Stimulated activated CD4-positive, alpha-beta T cell treated with anti-CD3 and anti-CD28 coated beads, Interleukin-1b, Interleukin-23, amount 100 ng/mL, for 4 hours (primary cell): ENCODE data around the gene EIF4A3.
A peak's percentile ranks its signal among the peaks of the same experiment; 100 is the strongest.

Experiments
- DNase-seq, 2 donors: peaks; one replicate each; pipeline ENCODE4 v3.0.0-alpha.2; 2020; ENCODE audit warnings: low read depth in 2 of 2

EIF4A3 gene

DNA sequence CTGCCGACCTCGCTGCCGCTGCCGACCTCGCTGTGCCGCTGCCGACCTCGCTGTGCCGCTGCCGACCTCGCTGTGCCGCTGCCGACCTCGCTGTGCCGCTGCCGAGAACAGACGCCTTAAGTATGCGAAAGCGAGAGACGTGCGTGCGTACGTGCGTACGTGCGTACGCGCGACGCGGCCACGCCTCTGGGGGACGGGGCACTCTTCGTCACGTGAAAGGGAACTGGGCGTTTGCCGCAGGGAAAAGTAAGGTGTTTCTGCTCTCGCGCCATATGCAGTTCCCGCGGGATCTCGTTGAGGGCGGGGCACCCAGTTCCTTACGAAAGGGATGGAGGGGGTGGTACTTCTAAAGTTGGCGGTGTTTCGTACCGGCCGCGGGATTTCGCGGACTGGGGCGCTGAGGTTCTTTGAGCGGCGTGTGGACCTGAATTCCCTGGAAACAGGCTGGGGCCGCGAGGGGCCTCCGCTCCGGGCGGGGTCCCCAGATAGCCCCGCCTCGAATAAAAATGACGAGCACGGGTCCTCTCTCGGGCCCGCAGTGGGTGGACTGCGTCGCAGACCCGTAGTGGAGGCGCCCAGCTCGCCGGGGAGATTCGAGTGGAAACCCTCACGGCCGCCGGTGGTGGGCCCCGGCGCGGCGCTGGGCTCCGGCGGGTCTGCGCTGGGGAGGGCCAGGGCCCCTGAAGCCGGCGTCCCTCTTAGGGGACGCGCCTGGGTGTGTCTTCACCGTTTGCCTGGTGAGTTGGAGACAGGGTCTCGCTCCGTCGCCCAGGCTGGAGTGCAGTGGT is at the start of gene EIF4A3:
Gene EIF4A3 (minus strand): TSS at position 94 of the 788 bp plus-strand sequence. CDS start 167 bp downstream, outside the sequence.
- peak; percentile 91 for DNase-seq

DNA sequence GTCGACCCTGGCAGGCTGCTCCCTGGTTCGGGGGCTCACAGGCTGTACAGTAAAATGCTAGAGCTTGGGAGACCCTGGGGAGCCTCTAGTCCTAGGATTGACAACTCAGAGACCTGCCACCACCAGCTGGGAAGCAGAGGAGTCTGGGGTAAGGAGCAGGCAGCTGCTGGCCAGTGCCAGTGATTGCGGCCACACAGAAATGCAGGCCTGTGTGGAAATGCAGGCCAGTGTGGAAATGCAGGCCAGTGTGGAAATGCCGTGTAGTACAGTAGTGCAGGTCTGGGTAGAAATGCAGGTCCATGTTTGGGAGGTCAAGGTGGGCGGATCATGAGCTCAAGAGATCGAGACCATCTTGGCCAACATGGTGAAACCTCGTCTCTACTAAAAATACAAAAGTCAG is 49.7 kb upstream of the EIF4A3 start:
- DNase-seq, result no peak

DNA sequence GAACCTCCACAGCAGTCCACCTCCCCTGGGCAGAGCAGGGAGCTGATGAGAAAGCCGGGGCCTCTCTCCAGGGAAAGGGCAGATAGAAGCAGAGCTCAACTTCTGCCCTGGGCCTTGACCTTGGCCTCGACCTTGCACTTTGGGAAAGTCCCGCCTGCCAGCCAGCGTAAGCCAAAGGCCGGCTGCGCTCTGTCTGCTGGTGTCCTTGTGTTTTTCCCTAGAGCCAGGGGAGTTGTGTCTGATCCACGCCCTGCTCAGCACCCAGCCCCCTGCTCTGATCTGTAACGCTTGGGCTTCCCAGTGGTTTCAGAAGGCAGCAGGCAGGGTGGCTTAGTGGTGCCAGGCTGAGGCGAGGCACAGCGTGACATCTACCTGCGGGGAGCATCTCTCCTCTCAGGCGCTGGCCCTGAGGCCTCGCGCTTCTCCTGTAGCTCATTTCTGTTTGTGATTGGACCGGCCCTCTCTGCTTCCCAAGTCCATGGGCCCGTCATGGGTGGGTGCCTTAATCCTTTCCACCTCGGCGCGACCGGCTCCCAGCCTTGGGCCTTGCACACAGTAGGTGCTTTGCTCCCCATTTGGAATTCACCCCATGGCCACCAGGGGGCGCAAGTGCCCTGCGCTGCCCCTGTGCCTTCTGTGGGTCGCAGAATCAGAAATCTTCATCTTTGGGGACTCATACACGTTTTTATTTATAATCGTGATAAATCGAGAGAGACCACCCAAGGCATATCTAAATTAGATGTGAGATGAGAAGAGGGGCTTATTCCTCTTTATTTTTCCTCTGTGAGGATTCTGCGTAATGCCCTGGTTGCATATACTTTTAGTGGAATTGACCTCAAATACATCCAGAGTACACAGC is 49.0 kb upstream of the EIF4A3 start:
- peak; percentile 52 to 55 for DNase-seq

DNA sequence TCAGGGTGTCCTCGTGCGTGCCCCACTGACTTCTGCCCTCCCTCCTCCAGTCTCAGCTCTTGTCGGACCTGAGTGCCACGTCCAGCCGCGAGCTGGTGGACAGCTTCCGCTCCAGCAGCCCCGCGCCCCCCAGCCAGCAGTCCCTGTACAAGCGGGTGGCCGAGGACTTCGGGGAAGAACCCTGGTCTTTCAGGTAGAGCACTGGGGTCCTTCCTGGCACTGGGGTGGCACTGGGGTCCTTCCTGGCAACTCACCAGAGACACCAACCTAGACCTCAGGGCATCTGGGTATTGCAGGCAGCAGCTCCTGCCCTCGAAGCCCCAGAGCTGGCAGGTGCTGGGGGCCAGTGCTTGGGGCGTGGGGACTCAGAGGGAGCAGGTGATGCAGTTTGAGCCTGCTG is 48.2 kb upstream of the EIF4A3 start:
- no peak for DNase-seq

DNA sequence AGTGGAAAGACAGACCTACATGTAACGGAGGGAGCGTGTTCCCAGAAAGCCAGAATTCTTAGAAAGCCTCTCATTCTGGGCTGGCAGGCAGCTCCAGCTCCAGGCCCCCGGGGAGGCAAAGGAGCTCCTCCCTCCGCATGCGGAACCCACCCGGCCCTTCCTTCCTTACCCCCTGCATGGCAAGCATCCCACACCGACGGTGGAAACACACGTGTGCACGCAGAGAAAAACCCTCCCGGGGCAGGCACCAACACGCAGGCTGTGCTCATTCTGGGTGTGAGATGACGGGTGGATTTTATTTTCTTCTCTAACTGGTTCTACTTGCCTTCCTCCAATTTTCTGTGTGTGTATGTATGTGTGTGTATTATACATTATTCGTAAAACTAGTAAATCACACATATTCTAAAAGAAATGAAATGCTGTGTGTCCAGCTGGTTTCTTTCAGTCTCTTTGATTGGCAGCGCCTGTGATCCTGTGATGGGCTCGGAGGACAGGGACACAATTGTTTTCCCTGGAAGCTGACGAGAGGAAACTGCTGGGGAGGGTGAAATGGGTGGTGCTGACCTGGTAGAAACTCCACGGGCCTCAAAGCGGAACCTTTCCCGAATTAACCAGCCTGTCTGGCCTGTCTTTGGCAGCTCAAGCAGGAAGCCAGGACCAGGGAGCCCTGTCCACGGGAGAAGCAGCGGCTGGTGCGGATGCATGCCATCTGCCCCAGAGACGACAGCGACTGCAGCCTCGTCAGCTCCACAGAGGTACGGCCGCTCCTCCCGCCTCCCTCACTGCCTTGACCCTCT is 45.1 kb upstream of the EIF4A3 start:
- no peak for DNase-seq

DNA sequence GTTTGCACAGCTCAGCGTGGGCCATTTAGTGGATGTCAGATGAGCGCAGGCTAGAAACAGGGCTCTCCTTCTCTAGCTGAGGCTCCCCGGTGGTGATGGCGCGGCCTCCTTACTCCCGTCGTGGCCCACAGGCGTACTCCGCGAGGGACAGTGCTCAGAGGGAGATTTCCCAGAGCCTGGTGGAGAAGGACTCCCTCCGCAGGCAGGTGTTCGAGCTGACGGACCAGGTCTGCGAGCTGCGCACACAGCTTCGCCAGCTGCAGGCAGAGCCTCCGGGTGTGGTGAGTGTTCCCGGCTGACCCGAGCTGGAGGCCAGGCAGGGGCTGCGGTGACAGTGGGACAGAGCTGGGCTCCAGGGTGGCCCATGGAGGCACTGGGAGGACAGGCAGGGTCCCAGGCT is 44.3 kb upstream of the EIF4A3 start:
- DNase-seq, result no peak

DNA sequence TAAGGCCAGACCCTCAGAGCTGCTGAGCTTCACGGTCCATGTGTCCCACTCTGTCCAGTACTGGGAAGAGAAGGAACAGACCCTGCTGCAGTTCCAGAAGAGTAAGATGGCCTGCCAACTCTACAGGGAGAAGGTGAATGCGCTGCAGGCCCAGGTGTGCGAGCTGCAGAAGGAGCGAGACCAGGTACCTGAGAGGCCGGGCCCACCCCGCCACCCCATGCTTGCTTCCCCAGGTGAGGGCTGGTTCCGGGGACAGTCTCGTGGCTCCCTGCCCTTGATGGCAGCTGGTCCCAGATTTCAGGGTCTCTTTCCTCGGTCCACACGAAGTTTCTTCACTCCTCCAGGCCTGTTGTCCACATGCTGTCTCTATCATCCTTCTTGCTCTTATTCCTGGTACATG is 43.8 kb upstream of the EIF4A3 start:
- no peak for DNase-seq

DNA sequence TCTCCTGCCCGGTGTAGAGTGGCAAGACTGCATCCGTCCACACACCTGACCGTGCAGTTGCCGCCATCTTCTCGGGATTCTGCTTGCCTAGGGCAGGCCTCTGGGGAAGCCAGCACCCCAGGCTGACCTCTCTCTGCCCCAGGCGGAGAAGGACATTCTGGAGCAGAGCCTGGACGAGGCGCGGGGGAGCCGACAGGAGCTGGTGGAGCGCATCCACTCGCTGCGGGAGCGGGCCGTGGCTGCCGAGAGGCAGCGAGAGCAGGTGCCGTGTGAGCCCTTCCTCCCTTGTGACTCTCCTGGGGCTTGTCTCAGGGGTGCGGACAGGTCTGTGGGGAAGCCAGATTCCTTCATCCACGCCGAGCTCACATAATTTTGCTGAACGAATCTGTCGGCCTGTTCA is 42.7 kb upstream of the EIF4A3 start:
- no peak for DNase-seq

DNA sequence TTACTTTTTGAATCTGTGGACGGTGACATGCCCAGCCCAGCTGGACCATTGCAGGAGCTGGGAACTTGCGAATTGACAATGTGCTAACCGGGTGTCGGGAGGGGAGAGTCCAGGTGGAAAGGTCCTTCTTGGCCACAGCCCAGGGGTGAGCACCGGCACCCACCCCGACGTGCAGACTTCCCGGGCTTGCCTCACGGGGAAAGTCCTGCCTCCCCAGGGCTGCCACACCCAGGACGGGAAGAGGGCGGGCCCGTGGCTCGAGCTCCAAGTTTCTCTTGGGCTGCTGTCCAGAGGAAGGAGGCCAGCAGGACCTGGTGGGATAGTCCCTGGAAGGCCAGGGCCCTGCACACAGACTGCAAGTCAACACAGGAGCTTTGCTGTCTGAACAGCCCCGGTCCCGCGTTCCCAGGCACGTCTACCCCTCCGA is 40.6 kb upstream of the EIF4A3 start:
- DNase-seq, result no peak

DNA sequence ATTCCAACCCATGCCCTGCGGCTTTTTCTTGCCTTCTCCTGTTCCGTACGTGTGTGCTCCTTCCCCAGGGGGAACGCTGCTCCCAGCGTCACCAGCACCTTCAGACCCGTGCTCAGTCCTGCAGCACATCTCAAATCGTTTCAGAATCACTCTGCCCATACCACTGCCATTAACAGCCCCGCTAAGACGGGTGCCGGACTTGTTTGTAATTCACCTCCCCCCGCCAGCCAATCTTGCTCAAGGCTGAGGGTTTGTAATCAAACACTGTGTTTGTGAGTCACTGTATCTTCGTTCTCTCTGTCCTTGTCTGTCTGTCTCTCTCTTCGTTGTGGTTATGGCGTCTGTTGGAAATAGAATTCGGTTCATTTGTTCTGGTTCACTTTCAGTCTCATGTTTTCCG is 40.2 kb upstream of the EIF4A3 start:
- no peak for DNase-seq

DNA sequence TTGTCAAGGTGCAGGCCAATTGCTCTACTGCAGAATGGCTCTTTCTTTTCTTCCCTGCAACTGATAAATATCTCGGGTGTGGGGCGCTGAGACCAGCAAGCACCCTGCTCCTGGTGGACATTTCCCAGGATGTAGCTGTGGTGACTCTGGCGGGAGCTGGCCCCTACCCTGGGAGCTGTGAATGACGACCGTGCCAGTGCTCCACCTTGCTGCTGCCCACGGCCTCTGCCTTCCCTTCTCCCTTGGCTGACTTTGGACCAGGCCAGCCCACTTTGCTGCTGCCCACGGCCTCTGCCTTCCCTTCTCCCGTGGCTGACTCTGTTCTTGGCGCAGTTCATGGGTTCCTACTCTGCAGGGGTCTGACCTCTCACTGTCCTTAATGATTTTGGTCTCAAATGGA is 39.0 kb upstream of the EIF4A3 start:
- DNase-seq, result no peak

DNA sequence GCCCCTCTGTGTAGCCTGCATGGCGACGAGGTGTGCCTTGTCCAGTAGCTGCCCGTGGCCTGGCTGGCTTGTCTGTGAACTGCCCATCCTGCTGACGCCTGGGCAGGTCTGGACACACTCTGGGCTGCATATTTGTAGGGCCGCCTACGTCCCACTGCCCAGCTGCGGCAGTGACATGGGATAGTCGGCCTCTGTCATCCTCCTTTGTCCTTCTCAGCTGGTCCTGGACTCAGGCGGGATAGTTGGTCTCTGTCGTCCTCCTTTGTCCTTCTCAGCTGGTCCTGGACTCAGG is 37.4 kb upstream of the EIF4A3 start:
- no peak for DNase-seq

DNA sequence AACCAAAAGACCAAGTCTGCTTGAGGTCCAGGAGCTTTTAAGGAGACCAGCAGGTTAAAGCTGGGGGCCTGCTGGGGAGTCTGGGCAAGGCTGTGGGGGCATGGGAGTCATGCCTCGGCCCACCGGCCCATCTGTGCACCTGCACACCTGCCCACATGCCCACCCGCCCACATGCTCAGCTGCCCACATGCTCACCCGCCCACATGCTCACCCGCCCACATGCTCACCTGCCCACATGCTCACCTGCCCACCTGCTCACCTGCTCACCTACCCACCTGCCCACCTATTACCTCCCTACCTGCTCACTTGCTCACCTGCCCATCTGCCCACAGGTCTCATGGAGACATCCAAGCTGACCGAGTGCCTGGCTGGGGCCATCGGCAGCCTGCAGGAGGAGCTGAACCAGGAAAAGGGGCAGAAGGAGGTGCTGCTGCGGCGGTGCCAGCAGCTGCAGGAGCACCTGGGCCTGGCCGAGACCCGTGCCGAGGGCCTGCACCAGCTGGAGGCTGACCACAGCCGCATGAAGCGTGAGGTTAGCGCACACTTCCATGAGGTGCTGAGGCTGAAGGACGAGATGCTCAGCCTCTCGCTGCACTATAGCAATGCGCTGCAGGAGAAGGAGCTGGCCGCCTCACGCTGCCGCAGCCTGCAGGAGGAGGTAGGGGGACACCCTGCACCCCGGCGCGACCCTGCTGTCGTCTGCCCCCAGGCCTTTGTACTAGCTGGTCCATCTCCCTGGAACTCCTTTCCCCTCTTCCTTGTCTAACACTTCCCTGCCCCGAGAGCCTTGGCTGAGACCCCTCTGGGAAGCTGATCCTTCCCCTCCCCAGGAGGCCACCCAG is 36.9 kb upstream of the EIF4A3 start:
- DNase-seq, result no peak

DNA sequence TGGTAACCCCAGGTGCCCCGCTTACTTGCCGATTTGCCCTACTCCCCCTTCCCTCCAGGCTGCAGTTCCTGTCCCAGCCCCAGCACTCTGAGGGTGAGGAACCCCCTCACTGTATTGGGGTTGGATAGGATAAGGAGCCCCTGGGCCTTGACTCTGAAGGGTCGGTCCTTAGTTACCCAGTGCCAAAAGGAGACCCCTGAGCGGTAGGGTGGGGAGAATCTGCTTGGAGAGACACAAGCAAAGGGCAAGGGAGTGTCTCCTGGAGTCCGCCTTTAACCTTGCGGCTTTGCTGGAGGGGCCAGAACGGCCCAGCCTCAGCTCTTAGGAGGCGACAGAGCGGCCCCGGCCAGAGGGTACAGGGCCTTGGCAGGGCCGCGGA is 35.9 kb upstream of the EIF4A3 start:
- DNase-seq, result no peak

DNA sequence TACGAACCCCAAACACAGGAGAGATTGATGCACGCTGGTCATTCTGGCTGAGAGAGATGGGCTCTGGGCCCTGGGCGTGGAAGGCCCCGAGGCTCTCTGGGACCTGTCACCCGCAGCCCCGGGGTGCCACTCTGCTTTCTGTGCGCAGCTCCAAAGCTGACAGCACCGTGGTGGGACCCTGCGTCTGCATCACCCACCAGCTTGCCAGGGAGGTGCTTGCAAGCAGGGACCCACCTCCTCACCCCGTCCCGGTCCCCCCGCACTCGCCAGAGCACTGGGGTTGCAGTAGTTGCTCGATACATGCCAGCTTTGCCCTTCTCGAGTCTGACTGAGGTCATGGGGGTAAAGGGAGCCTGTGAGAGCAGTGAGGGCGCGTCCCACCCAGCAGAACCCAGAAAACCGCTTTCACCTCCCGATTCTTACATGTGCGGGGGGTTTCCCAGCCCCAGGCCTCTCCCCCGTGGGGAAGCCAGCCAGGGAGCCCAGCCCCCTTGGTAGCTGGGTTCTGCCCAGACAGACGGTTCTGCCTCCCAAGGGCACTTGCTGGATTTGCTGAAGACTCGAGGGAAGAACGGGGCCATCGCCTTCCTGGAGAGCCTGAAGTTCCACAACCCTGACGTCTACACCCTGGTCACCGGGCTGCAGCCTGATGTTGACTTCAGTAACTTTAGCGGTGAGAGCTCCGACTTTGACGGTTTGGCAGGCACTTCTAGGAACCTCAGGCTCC is 35.4 kb upstream of the EIF4A3 start:
- no peak for DNase-seq

DNA sequence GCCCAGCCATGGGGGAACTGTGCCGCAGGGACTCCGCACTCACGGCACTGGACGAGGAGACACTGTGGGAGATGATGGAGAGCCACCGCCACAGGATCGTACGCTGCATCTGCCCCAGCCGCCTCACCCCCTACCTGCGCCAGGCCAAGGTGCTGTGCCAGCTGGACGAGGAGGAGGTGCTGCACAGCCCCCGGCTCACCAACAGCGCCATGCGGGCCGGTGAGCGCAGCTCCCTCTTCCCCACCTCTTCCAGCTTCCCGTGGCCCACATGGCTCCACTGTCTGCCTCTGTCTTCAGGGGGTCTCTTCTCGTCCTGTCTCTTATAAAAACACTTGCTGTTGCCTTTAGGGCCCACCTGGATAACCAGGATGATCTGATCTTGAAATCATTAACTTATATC is 34.5 kb upstream of the EIF4A3 start:
- DNase-seq, result no peak

DNA sequence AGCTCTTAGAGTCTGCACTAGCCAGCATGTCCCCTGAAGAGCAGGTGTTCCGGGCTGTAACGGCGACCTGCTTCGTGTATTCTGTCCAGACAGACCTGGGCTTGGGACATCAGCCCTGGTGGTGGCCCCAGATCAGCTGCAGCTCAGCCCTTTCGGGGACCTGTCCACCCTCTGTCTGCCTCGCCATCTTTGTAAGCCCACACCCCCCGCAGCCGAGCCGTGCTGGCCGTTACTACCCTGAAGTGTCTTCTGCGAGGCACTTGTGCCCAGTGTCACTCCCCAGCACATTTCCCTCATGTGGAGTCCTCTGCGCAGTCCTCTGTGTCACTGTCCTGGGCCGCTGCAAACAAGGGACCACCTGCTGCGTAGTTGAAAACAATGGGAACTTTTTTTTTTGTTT is 33.3 kb upstream of the EIF4A3 start:
- no peak for DNase-seq

DNA sequence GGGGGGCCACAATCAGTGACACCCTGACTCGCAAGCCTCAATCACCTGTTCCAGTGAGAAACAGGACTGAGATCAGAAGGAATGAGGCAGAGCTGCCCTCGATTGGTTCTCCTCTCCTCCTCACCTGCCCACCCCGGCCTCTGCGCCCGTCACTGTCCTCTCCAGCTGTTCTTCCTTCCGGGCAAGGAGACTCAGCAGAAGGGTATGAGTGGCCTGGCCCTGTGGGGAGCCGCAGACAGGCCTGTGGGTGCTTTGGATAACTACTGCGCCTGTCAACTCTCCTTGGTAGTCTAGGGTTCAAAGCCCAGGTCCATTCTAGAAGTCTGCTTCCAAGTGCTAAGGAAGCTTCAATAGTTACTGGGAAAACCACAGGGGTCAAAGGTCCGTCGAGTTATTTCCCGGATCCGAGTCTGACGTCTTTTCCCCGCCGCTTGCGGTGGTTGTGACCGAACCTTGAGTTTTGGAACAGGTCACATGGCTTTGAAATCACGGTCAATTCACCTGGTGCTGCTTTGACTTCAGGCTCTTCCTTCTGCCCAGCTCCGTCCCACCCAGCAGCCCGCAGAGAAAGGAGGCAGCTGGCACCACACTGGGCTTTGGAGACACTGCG is 31.2 kb upstream of the EIF4A3 start:
- no peak for DNase-seq

DNA sequence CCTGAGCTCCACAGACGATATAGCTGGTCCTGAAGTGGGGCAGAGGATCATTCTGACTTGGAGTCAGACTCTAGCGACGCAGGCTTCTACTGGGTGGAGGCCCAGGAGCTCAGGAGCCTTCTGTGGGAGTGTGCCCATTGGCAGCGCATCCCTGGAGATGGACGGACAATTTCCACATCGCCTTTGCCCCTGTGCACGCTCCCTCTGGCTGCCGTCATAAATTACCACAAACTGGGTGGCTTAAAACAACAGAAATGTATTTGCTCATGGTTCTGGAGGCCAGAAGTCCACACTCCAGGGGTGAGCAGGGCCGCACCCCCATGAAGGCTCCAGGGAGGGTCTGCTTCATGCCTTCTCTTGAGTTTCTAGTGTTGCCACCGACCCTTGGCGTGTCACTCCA is 29.8 kb upstream of the EIF4A3 start:
- no peak for DNase-seq

DNA sequence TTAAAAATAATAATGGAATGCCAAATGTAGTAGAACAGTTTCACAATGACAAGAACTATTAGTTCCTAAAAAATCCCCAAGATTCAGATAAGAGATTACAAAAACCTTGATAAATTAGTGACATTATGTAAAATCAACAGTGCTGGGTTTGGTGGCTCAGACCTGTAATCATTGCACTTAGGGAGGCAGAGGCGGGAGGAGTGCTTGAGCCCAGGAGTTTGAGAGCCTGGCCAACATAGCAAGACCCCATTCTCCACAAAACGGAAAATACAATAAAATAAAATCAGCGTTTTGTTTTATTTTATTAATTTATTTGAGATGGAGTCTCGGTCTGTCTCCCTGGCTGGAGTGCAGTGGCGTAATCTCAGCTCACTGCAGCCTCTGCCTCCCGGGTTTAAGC is 27.0 kb upstream of the EIF4A3 start:
- DNase-seq, result no peak

DNA sequence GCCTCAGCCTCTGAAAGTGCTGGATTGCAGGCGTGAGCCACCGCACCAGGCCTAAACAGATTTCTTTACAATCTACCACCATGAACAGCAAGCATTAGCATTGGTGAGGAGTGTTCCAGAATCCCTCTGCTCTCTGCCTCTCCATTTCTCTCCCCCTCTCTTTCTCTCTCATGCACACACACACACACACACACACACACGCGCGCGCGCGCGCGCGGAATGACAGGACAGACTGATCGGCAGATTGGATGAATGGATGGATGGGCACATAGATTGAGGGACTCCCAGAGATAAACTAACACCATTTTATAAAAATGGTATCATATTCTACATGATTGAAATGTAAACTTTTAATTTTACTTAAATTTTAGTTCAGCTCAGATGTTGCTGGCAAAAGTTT is 26.2 kb upstream of the EIF4A3 start:
- no peak for DNase-seq
